ENCODE data around the gene IFT27. TPM values are rescaled to one million over a fixed set of nuclear protein-coding genes. Genes with fewer than 3 reads are reported as not detected.
A peak's percentile ranks its signal among the peaks of the same experiment; 100 is the strongest.

IFT27 gene, protein sequence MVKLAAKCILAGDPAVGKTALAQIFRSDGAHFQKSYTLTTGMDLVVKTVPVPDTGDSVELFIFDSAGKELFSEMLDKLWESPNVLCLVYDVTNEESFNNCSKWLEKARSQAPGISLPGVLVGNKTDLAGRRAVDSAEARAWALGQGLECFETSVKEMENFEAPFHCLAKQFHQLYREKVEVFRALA
- total RNA-seq (2021; ENCODE audit: unreplicated experiment) (23.2 TPM), Bru-seq, nascent RNA (percentile 55 among the genes with signal in this experiment), BruChase-seq, experiment 1, labeled RNA remaining after a 6-hour chase (percentile 63 among the genes with signal in this experiment), BruChase-seq, experiment 2, labeled RNA remaining after a 2-hour chase (percentile 70 among the genes with signal in this experiment)
- 12.3 and 14.7 TPM in 2 replicates for polyA plus RNA-seq (2012)
- long read RNA-seq, transcript IFT27-205 (7 exons, 1,095 nt), result major isoform, 18 of 42 reads
- long read RNA-seq, partial matches to known transcripts, result 10 of 42 reads
- long read RNA-seq, other reads (novel, unspliced or antisense), result 13 of 42 reads

DNA sequence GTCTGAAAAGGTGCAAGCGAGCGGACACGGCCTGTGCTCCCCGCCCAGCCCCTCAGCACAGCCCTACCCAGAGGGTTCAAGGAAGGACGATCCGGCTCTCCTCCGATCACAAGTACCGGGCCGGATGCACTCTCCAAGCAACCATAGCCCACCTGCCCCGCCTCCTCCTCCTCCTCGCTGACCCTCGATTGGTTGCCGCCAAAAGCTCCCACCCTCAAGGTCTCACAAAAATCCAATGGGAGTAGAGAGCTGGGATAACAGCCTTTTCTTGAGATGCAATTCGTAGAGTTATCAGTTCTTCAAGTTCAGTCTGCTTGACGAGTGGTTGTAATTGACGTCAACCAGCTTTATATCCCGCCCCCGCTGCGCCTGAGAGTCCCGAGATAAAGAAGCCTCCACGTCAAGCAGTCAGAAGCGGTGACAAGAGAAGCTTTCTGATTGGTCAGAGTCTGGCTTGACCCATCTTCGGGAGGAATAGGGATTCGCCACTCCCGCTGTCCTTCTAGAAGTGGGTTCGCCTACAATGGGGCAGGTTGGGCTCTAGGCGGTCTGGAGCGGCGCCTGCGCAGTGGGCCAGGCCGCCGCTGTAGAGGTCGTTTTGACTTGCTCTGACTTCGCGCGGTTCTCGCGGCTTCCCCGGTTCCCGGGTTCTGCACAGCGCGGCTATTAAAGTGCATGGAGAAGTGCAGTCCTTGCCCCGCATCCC lies at the start of gene IFT27:
Gene IFT27, minus strand, starts transcription at position 156 of the 706 bp plus-strand sequence. CDS start 412 bp downstream, outside the sequence.
- Histone ChIP-seq H3K27me3 (ENCODE audit: insufficient read depth, low read length) (no peaks in the 10 kb centered on the region), H3K4me3 (replicated peaks in 1 of 2; ENCODE audit: low read depth in 1 of 2, low read length in 2 of 2) (peak within 1 kb of the TSS; percentile 89 to 96), H4K20me1 (ENCODE audit: insufficient read depth) (no peaks in the 10 kb centered on the region), H3K27ac (ENCODE audit: low read depth, low read length) (peak within 1 kb of the TSS; percentile 24; the same call in 1 of the 2 replicates), H2AFZ (ENCODE audit: low read depth, low read length, poor library complexity, severe bottlenecking) (no peak within 1 kb of the TSS), H3K9me3 (ENCODE audit: control insufficient read depth in 1 of 2, insufficient read depth in 1 of 2, low read depth in 1 of 2, low read length in 2 of 2) (no peaks in the 10 kb centered on the region), H3K4me2 (ENCODE audit: low read length) (peak within 1 kb of the TSS; percentile 81), H3K4me1 (ENCODE audit: control insufficient read depth in 1 of 2, insufficient read depth in 2 of 2, low read length in 2 of 2) (peaks cover 5 to 20% of the 10 kb centered on the region in 2 experiments), H3K36me3 (ENCODE audit: control insufficient read depth in 1 of 2, insufficient read depth in 2 of 2, low read length in 2 of 2) (no peaks in the 10 kb centered on the region), H3K9me2 (ENCODE audit: insufficient read depth) (no peaks in the 10 kb centered on the region), H3K79me2 (ENCODE audit: insufficient read depth, low read length) (no peaks in the 10 kb centered on the region), H3K9ac (ENCODE audit: low read length) (peak within 1 kb of the TSS; percentile 75)
- ChIA-PET RAD21 (ENCODE audit: low non-redundant PET in 1 of 2, low total read pairs in 2 of 2, uncharacterized antibody in 2 of 2, unreplicated experiment in 2 of 2) (interaction anchor here (1.0 to 1.3 kb wide), 2 partner anchors 19 to 229 kb away, joined by 3 read pairs; no protein-coding TSS in a partner anchor), CTCF (interaction anchor here (0.6 to 2.4 kb wide), 21 partner anchors 16 to 907 kb away, joined by 3 to 15 read pairs (median 4); partner anchors contain the start of genes MPST and TST), POLR2A (interaction anchor here (0.6 to 1.5 kb wide), 13 partner anchors 10 to 443 kb away, joined by 3 to 15 read pairs (median 3); partner anchors contain the start of genes C1QTNF6 and EIF3D)
- no TSS peak for BruUV-seq (replicated peaks)
- intact Hi-C loops (cut with micrococcal nuclease), result loop anchor here (2.0 kb wide), 1 partner anchor 229 kb away; no protein-coding TSS in a partner anchor
- DNase-seq (ENCODE audit: low read depth, low spot score) (peak; percentile 100), ATAC-seq (peak; percentile 95)
- TF ChIP-seq, protein P1, sequence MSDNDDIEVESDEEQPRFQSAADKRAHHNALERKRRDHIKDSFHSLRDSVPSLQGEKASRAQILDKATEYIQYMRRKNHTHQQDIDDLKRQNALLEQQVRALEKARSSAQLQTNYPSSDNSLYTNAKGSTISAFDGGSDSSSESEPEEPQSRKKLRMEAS (IDR thresholded peaks at IDR 0.05), result no peak
- TF ChIP-seq, protein P2, sequence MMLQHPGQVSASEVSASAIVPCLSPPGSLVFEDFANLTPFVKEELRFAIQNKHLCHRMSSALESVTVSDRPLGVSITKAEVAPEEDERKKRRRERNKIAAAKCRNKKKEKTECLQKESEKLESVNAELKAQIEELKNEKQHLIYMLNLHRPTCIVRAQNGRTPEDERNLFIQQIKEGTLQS (IDR thresholded peaks at IDR 0.05), result no peak
- peak; percentile 98 for TF ChIP-seq SP1 (IDR thresholded peaks at IDR 0.05; ENCODE audit: low read depth)
- no peak for TF ChIP-seq ELF1 (IDR thresholded peaks at IDR 0.05; ENCODE audit: borderline replicate concordance, low read depth)
- no peak for TF ChIP-seq RAD21 (IDR thresholded peaks at IDR 0.05; ENCODE audit: low read depth)
- no peak for TF ChIP-seq YY1 (IDR thresholded peaks at IDR 0.05; ENCODE audit: extremely low read depth, insufficient replicate concordance, low read depth, low read length)
- no peak for TF ChIP-seq CEBPB (IDR thresholded peaks at IDR 0.05; ENCODE audit: low read depth)
- peak; percentile 63 for TF ChIP-seq POLR2A (IDR thresholded peaks at IDR 0.05; ENCODE audit: borderline replicate concordance, extremely low read depth, insufficient read depth, insufficient read length)
- no peak for TF ChIP-seq CBX3 (IDR thresholded peaks at IDR 0.05; ENCODE audit: low read depth)
- TF ChIP-seq SRF (IDR thresholded peaks at IDR 0.05; ENCODE audit: low read depth), result peak; percentile 42; the same call in 1 of the 2 replicates
- TF ChIP-seq, protein P3, sequence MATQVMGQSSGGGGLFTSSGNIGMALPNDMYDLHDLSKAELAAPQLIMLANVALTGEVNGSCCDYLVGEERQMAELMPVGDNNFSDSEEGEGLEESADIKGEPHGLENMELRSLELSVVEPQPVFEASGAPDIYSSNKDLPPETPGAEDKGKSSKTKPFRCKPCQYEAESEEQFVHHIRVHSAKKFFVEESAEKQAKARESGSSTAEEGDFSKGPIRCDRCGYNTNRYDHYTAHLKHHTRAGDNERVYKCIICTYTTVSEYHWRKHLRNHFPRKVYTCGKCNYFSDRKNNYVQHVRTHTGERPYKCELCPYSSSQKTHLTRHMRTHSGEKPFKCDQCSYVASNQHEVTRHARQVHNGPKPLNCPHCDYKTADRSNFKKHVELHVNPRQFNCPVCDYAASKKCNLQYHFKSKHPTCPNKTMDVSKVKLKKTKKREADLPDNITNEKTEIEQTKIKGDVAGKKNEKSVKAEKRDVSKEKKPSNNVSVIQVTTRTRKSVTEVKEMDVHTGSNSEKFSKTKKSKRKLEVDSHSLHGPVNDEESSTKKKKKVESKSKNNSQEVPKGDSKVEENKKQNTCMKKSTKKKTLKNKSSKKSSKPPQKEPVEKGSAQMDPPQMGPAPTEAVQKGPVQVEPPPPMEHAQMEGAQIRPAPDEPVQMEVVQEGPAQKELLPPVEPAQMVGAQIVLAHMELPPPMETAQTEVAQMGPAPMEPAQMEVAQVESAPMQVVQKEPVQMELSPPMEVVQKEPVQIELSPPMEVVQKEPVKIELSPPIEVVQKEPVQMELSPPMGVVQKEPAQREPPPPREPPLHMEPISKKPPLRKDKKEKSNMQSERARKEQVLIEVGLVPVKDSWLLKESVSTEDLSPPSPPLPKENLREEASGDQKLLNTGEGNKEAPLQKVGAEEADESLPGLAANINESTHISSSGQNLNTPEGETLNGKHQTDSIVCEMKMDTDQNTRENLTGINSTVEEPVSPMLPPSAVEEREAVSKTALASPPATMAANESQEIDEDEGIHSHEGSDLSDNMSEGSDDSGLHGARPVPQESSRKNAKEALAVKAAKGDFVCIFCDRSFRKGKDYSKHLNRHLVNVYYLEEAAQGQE (IDR thresholded peaks at IDR 0.05; ENCODE audit: low read depth), result no peak
- TF ChIP-seq POLR2AphosphoS5 (IDR thresholded peaks at IDR 0.05; ENCODE audit: low read depth, low read length), result peak; percentile 55
- TF ChIP-seq, protein P4, sequence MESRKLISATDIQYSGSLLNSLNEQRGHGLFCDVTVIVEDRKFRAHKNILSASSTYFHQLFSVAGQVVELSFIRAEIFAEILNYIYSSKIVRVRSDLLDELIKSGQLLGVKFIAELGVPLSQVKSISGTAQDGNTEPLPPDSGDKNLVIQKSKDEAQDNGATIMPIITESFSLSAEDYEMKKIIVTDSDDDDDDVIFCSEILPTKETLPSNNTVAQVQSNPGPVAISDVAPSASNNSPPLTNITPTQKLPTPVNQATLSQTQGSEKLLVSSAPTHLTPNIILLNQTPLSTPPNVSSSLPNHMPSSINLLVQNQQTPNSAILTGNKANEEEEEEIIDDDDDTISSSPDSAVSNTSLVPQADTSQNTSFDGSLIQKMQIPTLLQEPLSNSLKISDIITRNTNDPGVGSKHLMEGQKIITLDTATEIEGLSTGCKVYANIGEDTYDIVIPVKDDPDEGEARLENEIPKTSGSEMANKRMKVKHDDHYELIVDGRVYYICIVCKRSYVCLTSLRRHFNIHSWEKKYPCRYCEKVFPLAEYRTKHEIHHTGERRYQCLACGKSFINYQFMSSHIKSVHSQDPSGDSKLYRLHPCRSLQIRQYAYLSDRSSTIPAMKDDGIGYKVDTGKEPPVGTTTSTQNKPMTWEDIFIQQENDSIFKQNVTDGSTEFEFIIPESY (IDR thresholded peaks at IDR 0.05; ENCODE audit: extremely low read depth, insufficient replicate concordance, low read length), result no peak
- peak; percentile 11; the same call in 1 of the 2 replicates for TF ChIP-seq ZFX (IDR thresholded peaks at IDR 0.05)
- TF ChIP-seq SIN3A (IDR thresholded peaks at IDR 0.05; ENCODE audit: low read depth), result no peak

Data from HCT116 (cell line).